HG03095 (cell line): Measurements from ENCODE around the gene TDRKH.

Experiments used
- ATAC-seq: cut with Tn5 transposase; IDR thresholded peaks from one replicate; pipeline ENCODE4 v1.9.1; 2021; ENCODE audit warnings: moderate library complexity; ENCODE audit not compliant: unreplicated experiment

The TDRKH gene

DNA sequence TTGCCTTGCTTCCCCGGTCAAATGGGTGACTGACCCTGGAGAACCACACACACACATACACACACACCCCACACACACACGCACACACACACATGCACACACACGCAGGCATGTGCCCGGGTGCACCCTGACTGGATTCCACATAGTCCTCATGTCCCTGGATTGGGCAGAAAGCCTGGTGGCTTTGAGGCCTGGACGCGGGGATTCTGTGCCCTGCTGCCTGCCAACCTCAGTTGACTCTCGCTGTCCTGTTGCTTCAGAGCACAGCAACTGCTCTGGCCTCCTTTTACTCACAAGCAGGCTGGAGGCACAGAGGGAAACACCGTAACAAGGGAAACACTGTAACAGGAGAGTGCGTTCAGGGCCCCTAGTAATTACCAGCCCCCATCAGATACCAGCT, 34.9 kb upstream of the TDRKH start:
- no peak for ATAC-seq

DNA sequence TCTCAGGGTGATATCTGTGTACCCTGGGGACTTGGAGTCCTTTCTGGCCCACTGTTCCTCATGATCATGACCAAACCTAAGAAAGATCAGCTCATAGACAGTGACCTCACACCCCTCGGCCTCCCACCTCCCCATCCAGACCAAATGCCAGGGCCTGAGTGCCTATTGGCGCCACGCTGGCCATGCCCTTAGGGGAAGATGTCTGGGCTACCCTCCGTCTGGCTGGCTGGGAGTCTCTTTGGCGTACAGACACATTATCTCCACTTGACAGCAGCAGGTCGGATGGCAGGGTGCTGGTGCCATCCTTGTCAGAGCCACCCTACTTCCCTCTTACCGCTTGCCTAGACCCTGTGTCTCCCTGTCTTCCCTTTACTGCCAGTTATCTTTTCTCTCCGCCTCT, 32.9 kb upstream of the TDRKH start:
- no peak for ATAC-seq

GRCh38 chr1:151822404-151822803, 32.1 kb upstream of the TDRKH start:
- ATAC-seq: no peak

GRCh38 chr1:151820940-151821339, 30.6 kb upstream of the TDRKH start:
- ATAC-seq: no peak

GRCh38 chr1:151819976-151820623, 29.8 kb upstream of the TDRKH start:
- ATAC-seq: no peak

DNA sequence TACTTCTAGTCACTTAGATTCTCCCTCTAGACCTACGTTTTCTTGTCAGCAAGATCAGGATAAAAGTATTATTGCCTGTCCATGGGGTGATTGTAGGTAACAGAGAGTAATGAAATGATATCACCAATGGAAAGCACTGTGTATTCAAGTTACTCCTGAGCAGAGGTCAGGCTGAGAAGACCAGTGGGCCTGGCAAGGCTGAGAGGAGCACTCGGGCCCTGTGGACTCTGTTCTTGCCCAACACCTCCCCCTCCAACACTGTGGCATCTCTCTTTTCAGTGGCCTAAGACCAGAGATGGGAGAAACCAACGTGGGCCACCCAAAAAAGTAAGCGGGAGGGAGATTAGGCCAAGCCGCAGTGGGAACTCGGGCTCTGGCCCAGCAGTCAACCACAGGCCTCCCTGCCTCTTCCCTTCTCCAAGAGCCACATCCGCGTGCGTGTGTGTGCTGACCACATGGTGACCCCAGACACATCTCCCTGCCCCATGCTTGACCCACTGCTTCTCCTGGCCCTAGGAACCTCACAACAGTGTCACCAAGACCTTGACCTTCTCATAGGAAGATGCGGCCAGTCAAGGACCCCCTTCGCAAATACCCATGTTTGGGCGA, 29.0 kb upstream of the TDRKH start:
- no peak for ATAC-seq

- ATAC-seq: no peak
Measured at GRCh38 chr1:151817353-151817730, 27.0 kb upstream of the TDRKH start.

DNA sequence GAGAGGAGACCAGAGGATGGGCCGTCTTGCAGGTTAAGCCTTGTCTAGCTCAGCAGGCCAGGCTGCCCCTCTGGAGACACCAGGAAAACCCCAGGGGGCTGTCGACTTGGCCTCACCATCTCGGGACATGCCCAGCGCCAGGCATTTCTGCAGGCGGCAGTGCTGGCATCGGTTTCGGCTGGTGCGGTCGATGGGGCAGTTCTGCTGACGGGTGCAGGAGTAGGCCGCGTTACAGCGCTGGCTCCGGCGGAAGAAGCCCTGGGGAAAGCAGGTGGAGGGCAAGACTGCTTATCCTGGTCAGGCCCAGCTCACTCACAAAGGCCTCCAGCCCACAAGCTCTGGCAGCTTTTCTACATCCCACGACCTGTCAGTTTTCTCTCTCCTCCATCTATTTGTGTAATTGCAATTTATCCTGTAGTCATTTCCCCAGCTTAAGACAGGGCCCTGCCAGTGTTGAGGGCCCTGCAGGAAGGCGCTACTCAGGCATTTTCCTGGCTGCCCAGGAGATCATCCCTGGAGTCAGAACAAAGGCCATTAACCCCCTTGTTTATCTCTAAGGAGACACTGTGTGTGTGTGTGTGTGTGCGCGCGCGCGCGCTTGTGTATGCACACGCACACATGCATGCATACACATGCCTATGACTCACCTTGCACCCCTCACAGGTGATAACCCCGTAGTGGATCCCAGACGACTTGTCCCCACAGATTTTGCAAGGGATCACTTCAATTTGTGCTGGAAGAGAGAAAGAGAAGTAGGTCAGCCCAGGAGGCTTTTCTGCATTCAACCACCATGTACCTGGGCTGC, 26.4 kb upstream of the TDRKH start:
- no peak for ATAC-seq

DNA sequence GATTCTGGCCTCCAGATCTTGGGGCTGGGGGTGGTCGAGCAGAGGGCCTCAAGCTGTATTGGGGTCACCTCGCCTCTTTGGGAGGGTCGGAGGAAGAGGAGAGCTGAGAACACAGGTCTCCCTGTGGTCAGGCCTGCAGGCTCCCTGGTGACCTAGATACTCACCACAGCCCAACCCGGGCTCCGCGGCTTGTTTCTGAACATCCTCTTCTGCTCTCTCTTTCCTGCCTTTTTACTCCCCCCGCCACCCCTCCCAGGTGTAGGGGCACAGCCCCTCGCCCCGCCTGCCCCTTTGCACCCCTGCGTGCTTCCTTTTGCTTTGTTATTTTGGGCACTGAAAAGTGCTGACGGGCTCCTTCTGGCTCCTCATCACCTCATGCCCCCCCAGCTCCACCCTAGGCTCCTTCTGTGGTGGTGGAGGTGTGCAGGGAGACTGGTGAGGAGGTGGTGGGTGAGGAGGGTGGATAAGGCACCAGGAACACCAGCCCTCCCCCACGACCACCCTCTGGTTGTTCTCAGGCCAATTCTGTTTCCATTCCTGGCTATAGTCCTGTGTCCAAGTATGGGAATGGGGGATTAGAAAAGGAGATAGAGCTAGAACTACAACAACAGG, 25.5 kb upstream of the TDRKH start:
- ATAC-seq: no peak

- no peak for ATAC-seq
Measured at GRCh38 chr1:151814971-151815545, 24.8 kb upstream of the TDRKH start.

- ATAC-seq: no peak
Measured at GRCh38 chr1:151814426-151814825, 24.1 kb upstream of the TDRKH start.

DNA sequence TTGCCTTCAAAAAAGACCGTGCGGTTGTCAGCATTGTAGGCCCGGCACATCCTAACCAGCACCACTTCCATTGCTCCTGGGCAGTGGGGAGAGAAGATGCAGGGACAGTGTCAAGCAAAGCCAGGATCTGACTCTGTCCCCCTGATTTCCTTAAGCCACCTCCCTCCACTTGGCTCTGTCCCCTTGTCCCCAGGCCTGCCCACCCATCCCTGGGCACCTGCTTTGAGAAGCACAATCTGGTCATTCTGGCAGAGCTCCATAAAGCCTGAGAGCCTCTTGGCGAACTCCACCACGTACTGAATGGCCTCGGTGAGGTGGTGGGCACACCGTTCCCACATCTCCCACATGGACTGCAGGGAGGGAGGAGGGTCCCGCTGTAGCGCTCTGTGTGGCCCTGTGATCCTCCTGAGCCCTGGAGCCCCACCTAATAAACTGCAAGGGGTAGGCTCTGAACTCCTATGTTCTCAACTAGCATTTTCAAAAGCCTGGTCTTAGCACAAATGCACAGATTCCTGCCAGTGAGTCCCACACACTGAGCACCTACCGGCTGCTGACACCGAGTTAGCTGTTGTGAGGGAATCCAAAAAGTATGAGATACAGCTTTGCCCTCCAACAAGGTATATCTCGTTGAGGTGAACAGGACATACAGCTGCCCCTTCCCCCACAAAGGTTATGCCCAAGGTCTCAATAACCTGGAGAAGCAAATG, 23.1 kb upstream of the TDRKH start:
- no peak for ATAC-seq

GRCh38 chr1:151811181-151811580, 20.9 kb upstream of the TDRKH start:
- no peak for ATAC-seq

- no peak for ATAC-seq
Measured at GRCh38 chr1:151809985-151810556, 19.8 kb upstream of the TDRKH start.

GRCh38 chr1:151809290-151809984, 19.1 kb upstream of the TDRKH start:
- ATAC-seq: no peak

DNA sequence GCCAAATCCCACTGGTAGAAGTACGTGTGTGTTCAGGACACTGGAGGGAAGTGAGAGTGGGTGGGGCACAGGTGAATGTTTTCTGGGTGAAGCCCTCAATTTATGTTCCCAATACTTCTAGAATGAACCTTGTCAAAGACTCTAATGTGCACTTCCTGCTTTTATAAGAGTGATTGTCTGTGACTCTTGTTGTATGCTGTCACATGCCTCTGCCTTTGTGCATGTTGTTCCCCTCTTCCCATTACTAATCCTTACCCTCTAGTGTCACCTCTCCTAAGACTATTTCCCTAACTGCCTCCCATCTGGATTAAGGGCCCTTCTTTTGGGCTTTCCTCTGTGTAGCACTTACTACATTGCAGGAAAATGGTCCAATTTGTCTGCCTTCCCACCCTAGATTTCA, 17.5 kb upstream of the TDRKH start:
- ATAC-seq: no peak

DNA sequence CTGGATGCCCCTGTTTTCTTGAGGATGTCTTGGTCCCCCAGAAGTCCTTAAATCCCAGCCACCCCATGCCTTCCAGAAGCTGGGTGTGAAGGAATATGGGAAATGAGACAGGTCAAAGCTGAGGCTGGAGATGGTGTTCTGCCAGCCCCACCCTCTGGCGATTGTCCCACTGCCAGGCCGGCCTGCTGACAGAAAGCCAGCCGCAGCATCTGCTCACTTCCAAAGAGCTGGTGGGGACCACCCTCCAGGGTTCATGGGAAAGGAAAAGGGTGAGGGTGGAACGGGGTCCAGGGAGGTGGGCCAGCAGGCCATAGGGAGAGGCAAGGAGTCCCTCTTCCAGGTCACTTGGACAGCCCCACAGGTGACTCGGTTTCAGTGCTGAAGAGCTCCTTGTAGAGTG, 16.8 kb upstream of the TDRKH start:
- no peak for ATAC-seq

- no peak for ATAC-seq
Measured at GRCh38 chr1:151806170-151806569, 15.9 kb upstream of the TDRKH start.

DNA sequence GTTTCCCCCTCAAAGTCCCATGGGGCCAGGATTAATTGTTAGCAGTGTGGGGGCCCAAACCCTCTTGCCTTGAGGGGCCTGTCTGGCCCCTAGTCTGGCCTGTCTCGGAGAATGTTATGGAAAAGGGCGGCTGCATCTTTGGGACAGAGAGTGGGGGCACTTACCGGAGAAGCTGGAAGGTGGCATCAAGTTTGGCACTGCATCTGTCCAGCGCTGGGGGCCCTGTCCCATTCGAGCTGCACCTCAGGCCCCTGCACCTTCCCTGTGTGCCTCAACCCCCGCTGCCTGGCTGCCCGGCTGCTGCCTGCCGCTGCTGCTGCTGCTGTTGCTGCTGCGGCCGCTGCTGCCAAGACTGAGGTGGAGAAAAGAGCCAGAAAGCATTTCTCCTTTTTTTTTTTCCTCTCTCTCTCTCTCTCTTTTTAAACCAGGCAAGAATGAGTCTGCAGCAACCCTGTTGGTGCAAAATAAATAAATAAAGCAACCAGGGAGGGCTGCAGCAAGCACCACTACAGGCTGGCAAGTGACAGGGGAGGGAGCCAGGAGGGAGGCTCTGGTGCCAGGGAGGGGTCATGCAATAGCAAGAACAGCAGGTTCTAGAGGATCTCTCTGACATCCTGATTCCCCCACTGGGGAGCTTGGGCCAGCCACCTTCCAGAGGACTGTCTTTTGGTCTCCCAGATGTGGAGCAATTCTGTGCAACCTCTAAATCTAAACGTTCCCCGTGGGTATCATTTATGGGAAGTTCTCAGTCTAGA, 14.9 kb upstream of the TDRKH start, which contains the start of gene LINGO4:
TSS of gene LINGO4 (minus strand) at position 354 of the 755 bp plus-strand sequence. CDS start 2,715 bp downstream, outside the sequence.
- no peak for ATAC-seq
